Measurements from ENCODE around the gene FHAD1. TPM values are rescaled to one million over a fixed set of nuclear protein-coding genes. Genes with fewer than 3 reads are reported as not detected.

FHAD1 gene
- polyA plus RNA-seq, 3 donors, result 0.67 to 0.69 TPM; not detected in 1

DNA sequence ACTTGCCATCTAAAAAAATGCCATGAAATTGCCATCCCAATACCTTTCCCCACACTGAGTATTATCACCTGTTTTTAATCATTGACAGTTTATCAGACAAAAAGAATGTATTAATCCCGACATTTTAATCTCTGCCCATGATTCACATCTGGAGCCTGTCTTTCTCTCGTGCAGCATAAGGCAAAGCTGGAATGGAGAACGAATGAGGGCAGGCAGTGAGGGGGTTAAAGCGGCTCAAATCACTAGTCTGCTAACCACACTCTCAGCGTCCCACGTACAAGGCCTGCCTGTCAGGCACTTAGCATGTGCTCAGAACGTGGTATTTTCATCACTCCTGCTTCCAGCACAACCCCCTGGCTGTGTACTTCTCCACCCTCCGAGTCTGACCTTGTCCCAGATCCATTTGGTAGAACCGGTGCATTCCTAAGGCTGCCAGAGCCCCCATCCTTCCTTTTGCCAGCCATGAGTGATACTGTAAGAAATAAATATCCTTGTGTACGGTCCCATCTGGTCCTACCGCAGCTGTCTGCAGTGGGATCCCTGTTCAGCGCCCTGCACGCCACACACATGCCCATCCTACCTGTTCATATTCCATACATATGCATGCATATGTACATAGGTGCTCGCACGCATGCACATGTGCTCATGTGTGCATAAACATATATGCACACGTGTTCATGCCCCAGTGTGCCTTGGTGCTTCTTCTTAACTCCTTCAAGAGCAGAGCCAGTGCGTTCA is 34.6 kb upstream of the FHAD1 start:
- TF ChIP-seq, protein P1, sequence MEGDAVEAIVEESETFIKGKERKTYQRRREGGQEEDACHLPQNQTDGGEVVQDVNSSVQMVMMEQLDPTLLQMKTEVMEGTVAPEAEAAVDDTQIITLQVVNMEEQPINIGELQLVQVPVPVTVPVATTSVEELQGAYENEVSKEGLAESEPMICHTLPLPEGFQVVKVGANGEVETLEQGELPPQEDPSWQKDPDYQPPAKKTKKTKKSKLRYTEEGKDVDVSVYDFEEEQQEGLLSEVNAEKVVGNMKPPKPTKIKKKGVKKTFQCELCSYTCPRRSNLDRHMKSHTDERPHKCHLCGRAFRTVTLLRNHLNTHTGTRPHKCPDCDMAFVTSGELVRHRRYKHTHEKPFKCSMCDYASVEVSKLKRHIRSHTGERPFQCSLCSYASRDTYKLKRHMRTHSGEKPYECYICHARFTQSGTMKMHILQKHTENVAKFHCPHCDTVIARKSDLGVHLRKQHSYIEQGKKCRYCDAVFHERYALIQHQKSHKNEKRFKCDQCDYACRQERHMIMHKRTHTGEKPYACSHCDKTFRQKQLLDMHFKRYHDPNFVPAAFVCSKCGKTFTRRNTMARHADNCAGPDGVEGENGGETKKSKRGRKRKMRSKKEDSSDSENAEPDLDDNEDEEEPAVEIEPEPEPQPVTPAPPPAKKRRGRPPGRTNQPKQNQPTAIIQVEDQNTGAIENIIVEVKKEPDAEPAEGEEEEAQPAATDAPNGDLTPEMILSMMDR (IDR thresholded peaks at IDR 0.05), result no peak
- H3K4me1 ChIP-seq (ENCODE audit: control insufficient read depth in 1 of 2, insufficient read depth in 2 of 2, low read length in 2 of 2), result peaks cover 26 to 51% of the 10 kb centered on the region in 2 donors
- H3K27ac Mint-ChIP-seq, result peak overlapping the region in 2 of 7 donors; percentile 7 to 66
- no peak overlapping the region for H2AFZ ChIP-seq (ENCODE audit: insufficient read depth, low read depth, low read length, poor library complexity, severe bottlenecking)
- no peaks in the 10 kb centered on the region for H3K27me3 ChIP-seq (ENCODE audit: control insufficient read depth in 2 of 2, insufficient read depth in 2 of 2, low read length in 2 of 2)
- H3K27ac ChIP-seq (ENCODE audit: low read depth in 1 of 2, low read length in 2 of 2), result peak overlapping the region in 1 of 2 donors; percentile 9
- H3K4me2 ChIP-seq (replicated peaks; ENCODE audit: extremely low read depth, low read length, poor library complexity, severe bottlenecking), result no peak overlapping the region
- H3K27me3 Mint-ChIP-seq (ENCODE audit: low read depth in 3 of 3), result peaks cover 0 to 3% (median 1%) of the 10 kb centered on the region in 3 donors
- H3K79me2 ChIP-seq (ENCODE audit: insufficient read depth, low read length), result no peaks in the 10 kb centered on the region
- no peak overlapping the region for H3K9ac ChIP-seq (ENCODE audit: insufficient read depth, low read length, poor library complexity, severe bottlenecking)
- H3K36me3 ChIP-seq (replicated peaks in 1 of 2; ENCODE audit: control insufficient read depth in 1 of 2, insufficient read depth in 2 of 2, low read length in 2 of 2), result no peaks in the 10 kb centered on the region
- H3K4me1 Mint-ChIP-seq, result peaks cover 44% of the 10 kb centered on the region
- H4K20me1 ChIP-seq (ENCODE audit: insufficient read depth, low read length), result no peaks in the 10 kb centered on the region
- no peak overlapping the region for H3K4me3 Mint-ChIP-seq
- DNase-seq, result no peak
- H3K9me3 ChIP-seq (replicated peaks in 1 of 2; ENCODE audit: control insufficient read depth in 1 of 2, insufficient read depth in 1 of 2, low read length in 2 of 2), result no peaks in the 10 kb centered on the region
- peaks cover 0 to 2% (median 0%) of the 10 kb centered on the region in 7 donors for H3K9me3 Mint-ChIP-seq
- intact Hi-C loops (cut with micrococcal nuclease), result no loop called here
- no peaks in the 10 kb centered on the region for H3K36me3 Mint-ChIP-seq
- H3K4me3 ChIP-seq (replicated peaks in 1 of 3; ENCODE audit: low read depth in 2 of 3, low read length in 3 of 3), result no peak overlapping the region
- 99% methylated on average over 7 of the region's 17 CpGs for WGBS (ENCODE audit: insufficient coverage)

DNA sequence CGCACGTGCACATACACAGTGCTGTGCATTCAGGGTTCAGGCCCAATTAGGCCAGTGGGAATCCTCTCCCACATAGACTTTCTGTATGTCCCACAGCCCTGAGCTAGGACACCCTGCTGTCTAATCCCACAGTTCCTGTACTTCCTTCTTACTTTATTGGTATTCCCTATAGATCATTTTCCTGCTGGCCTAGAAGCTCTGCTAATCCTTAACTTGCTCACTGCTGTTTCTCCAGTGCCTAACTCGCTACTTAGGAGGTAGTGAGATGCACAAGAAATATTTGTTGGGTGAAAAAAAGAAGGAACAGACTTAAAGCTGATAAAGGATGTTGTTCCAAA is 34.1 kb upstream of the FHAD1 start:
- H3K4me2 ChIP-seq (replicated peaks; ENCODE audit: extremely low read depth, low read length, poor library complexity, severe bottlenecking), result no peak overlapping the region
- no peaks in the 10 kb centered on the region for H3K36me3 ChIP-seq (replicated peaks in 1 of 2; ENCODE audit: control insufficient read depth in 1 of 2, insufficient read depth in 2 of 2, low read length in 2 of 2)
- TF ChIP-seq, protein P1 (IDR thresholded peaks at IDR 0.05), result no peak
- peak overlapping the region; percentile 9 to 35 for H3K27ac ChIP-seq (ENCODE audit: low read depth in 1 of 2, low read length in 2 of 2)
- H4K20me1 ChIP-seq (ENCODE audit: insufficient read depth, low read length), result no peaks in the 10 kb centered on the region
- Mint-ChIP-seq H3K27me3 (ENCODE audit: low read depth in 3 of 3) (peaks cover 0 to 3% (median 3%) of the 10 kb centered on the region in 3 donors), H3K4me1 (peaks cover 44% of the 10 kb centered on the region), H3K36me3 (no peaks in the 10 kb centered on the region), H3K4me3 (no peak overlapping the region), H3K9me3 (peaks cover 0 to 2% (median 0%) of the 10 kb centered on the region in 7 donors), H3K27ac (no peak overlapping the region)
- no peak overlapping the region for H3K4me3 ChIP-seq (replicated peaks in 1 of 3; ENCODE audit: low read depth in 2 of 3, low read length in 3 of 3)
- no peak overlapping the region for H3K9ac ChIP-seq (ENCODE audit: insufficient read depth, low read length, poor library complexity, severe bottlenecking)
- no peaks in the 10 kb centered on the region for H3K79me2 ChIP-seq (ENCODE audit: insufficient read depth, low read length)
- H3K27me3 ChIP-seq (ENCODE audit: control insufficient read depth in 2 of 2, insufficient read depth in 2 of 2, low read length in 2 of 2), result no peaks in the 10 kb centered on the region
- no peak for DNase-seq
- 100% methylated on average over 2 of the region's 3 CpGs for WGBS (ENCODE audit: insufficient coverage)
- peak overlapping the region; percentile 5 for H2AFZ ChIP-seq (ENCODE audit: insufficient read depth, low read depth, low read length, poor library complexity, severe bottlenecking)
- no peaks in the 10 kb centered on the region for H3K9me3 ChIP-seq (replicated peaks in 1 of 2; ENCODE audit: control insufficient read depth in 1 of 2, insufficient read depth in 1 of 2, low read length in 2 of 2)
- peaks cover 26 to 51% of the 10 kb centered on the region in 2 donors for H3K4me1 ChIP-seq (ENCODE audit: control insufficient read depth in 1 of 2, insufficient read depth in 2 of 2, low read length in 2 of 2)
- intact Hi-C loops (cut with micrococcal nuclease), result no loop called here
